Liver (tissue), 3 donors: ENCODE measurements around the gene RAPSN.

ENCODE experiments used
- ATF3 ChIP-seq: IDR thresholded peaks from 2 replicates; pipeline ENCODE4 v1.6.1; 2016; ENCODE audit warnings: antibody characterized with exemption
- CTCF ChIP-seq: fragments of 150-350 bp; IDR thresholded peaks from 2 replicates; pipeline ENCODE4 v1.5.1; 2017; ENCODE audit warnings: improper control_type of control experiment, low read depth, low read length; ENCODE audit not compliant: missing input control
- MAX ChIP-seq: IDR thresholded peaks from 2 replicates; pipeline ENCODE4 v1.6.1; 2016; ENCODE audit warnings: antibody characterized with exemption
- RAD21 ChIP-seq, 2 donors: IDR thresholded peaks; 2 replicates each; pipeline ENCODE4 v1.6.1; 2016; ENCODE audit warnings: antibody characterized with exemption in 2 of 2, mild to moderate bottlenecking in 2 of 2
- REST ChIP-seq: IDR thresholded peaks from 2 replicates; pipeline ENCODE4 v1.6.1; 2016; ENCODE audit warnings: antibody characterized with exemption, mild to moderate bottlenecking
- RXRA ChIP-seq, 2 donors: IDR thresholded peaks; 2 replicates each; pipeline ENCODE4 v1.6.1; 2017 to 2018; ENCODE audit warnings: antibody characterized with exemption in 2 of 2, mild to moderate bottlenecking in 1 of 2
- TAF1 ChIP-seq: conservative IDR thresholded peaks from 2 replicates; pipeline ENCODE4 v1.6.1; 2016; ENCODE audit warnings: antibody characterized with exemption, mild to moderate bottlenecking
- YY1 ChIP-seq: IDR thresholded peaks from 2 replicates; pipeline ENCODE4 v1.6.1; 2016; ENCODE audit warnings: antibody characterized with exemption, mild to moderate bottlenecking
- donor health status: healthy.
- donor health status: healthy.

- TF ChIP-seq CTCF (no peak), TAF1 (no peak), REST (no peak), YY1 (no peak), RXRA (IDR thresholded peaks at IDR 0.05) (no peak), ATF3 (no peak), RAD21 (IDR thresholded peaks at IDR 0.05) (no peak), MAX (no peak)
Measured at GRCh38 chr11:47415091-47415854, 33.7 kb downstream of the RAPSN start.
